Esophagus muscularis mucosa (tissue), 4 donors: Measurements from ENCODE around the gene CATSPER4. TPM values are rescaled to one million over a fixed set of nuclear protein-coding genes. Genes with fewer than 3 reads are reported as not detected.

Source experiments
- DNase-seq: peaks from one replicate; pipeline ENCODE4 v3.0.0-alpha.2; 2017; ENCODE audit errors: extremely low spot score
- H3K27ac ChIP-seq, 4 donors: fragments of 200-600 bp; sonication (generic); replicated peaks in 1 of 4; 1 replicate in 3 of 4; 2 replicates in 1 of 4; pipeline ENCODE4 v1.5.1; 2016 to 2019; ENCODE audit warnings: mild to moderate bottlenecking in 1 of 4
- H3K27me3 ChIP-seq, 4 donors: fragments of 200-600 bp; sonication (generic); one replicate each; pipeline versions ENCODE4 v1.5.1 to v1.6.0; 2016 to 2019
- H3K36me3 ChIP-seq, 4 donors: fragments of 200-600 bp; sonication (generic); one replicate each; pipeline ENCODE4 v1.5.1; 2016 to 2019
- H3K4me1 ChIP-seq, 4 donors: fragments of 200-600 bp; sonication (generic); one replicate each; pipeline ENCODE4 v1.5.1; 2016 to 2019
- H3K4me3 ChIP-seq, 4 donors: fragments of 200-600 bp; sonication (generic); 1 replicate in 2 of 4; 2 replicates in 2 of 4; pipeline ENCODE4 v1.5.1; 2016 to 2019; ENCODE audit warnings: mild to moderate bottlenecking in 4 of 4, moderate library complexity in 1 of 4
- H3K9me3 ChIP-seq, 4 donors: fragments of 200-600 bp; sonication (generic); 1 replicate in 3 of 4; 2 replicates in 1 of 4; pipeline ENCODE4 v1.5.1; 2016 to 2019
- EP300 ChIP-seq: sonication (generic); formaldehyde crosslinking; IDR thresholded peaks from one replicate; pipeline ENCODE4 v1.6.1; 2017; ENCODE audit warnings: antibody characterized with exemption
- POLR2A ChIP-seq: fragments of 450-650 bp; IDR thresholded peaks from one replicate; pipeline ENCODE4 v1.6.1; 2017; ENCODE audit warnings: antibody characterized with exemption, moderate library complexity, mild to moderate bottlenecking, low read depth
- POLR2AphosphoS5 ChIP-seq, 2 donors: sonication (generic); formaldehyde crosslinking; IDR thresholded peaks; one replicate each; pipeline ENCODE4 v1.6.1; 2017; ENCODE audit warnings: antibody characterized with exemption in 2 of 2
- WGBS: methylation state at CpG from one replicate; pipeline ENCODE4 v1.1.5; 2018; 5-methylcytosine and 5-hydroxymethylcytosine counted together
- intact Hi-C: fragments of 100-400 bp; cut with DNase I; formaldehyde crosslinking; loops from one replicate; pipeline ENCODE4 v1.15.1; 2023
- total RNA-seq, 4 donors: library from RNA; depleted of rRNA; stranded (reverse); fragments of >200 nt; gene quantifications; one replicate each; pipeline versions ENCODE4 v1.1.0 to v1.2.1, GENCODE V29; 2016
- TF ChIP-seq, protein P1 (sequence below), 3 experiments: fragments of 200-600 bp in 2 of 3; fragments of 450-650 bp in 1 of 3; sonication (generic) in 2 of 3; IDR thresholded peaks; one replicate each; pipeline ENCODE4 v1.5.1; 2017 to 2019; ENCODE audit warnings: antibody characterized with exemption in 3 of 3, mild to moderate bottlenecking in 2 of 3, moderate library complexity in 1 of 3

The CATSPER4 gene
- total RNA-seq, 4 donors from 2014 or later = not detected

GRCh38 chr1:26148887-26149286 lies 41.5 kb upstream of the CATSPER4 start:
- DNase-seq = no peak
- TF ChIP-seq, protein P1, sequence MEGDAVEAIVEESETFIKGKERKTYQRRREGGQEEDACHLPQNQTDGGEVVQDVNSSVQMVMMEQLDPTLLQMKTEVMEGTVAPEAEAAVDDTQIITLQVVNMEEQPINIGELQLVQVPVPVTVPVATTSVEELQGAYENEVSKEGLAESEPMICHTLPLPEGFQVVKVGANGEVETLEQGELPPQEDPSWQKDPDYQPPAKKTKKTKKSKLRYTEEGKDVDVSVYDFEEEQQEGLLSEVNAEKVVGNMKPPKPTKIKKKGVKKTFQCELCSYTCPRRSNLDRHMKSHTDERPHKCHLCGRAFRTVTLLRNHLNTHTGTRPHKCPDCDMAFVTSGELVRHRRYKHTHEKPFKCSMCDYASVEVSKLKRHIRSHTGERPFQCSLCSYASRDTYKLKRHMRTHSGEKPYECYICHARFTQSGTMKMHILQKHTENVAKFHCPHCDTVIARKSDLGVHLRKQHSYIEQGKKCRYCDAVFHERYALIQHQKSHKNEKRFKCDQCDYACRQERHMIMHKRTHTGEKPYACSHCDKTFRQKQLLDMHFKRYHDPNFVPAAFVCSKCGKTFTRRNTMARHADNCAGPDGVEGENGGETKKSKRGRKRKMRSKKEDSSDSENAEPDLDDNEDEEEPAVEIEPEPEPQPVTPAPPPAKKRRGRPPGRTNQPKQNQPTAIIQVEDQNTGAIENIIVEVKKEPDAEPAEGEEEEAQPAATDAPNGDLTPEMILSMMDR (IDR thresholded peaks at IDR 0.05) = no peak
- TF ChIP-seq POLR2AphosphoS5 (IDR thresholded peaks at IDR 0.05) = no peak
- TF ChIP-seq EP300 = no peak
- no peak for TF ChIP-seq POLR2A
- H3K4me3 ChIP-seq = no peak overlapping the region
- intact Hi-C loops = no loop called here
- H3K4me1 ChIP-seq = peaks cover 2 to 10% (median 6%) of the 10 kb centered on the region in 4 donors
- no peaks in the 10 kb centered on the region for H3K9me3 ChIP-seq
- no peaks in the 10 kb centered on the region for H3K36me3 ChIP-seq
- H3K27ac ChIP-seq = no peak overlapping the region
- H3K27me3 ChIP-seq = peaks cover 0 to 26% (median 0%) of the 10 kb centered on the region in 4 donors

DNA sequence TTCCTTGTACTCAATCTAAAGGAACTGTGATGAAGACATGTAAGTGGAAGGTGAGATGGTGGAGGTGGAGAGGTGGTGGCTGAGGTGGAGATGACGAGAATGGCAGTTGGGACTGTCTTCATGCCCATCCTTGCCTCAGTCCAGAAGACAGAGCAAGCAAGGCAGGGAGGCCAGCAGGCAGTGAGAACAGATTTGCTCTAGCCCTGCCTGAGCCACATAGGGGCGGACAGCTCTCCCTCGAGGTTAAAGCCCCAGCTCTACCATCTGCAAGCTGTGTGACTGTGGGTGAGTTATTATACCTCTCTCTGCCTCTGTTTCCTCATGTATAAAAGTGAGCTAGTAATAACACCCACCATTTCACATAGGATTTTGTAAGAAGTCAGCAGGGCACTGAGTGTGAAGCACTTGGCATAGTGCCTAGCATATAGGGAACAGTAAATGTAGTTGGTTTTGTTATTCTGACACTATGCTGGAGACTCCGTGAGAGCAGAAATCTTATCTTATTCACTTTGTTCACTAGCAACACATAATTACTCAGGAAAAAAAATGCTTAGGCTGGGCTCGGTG lies 36.4 kb upstream of the CATSPER4 start:
- no peaks in the 10 kb centered on the region for H3K9me3 ChIP-seq
- H3K4me3 ChIP-seq = no peak overlapping the region
- TF ChIP-seq POLR2AphosphoS5 (IDR thresholded peaks at IDR 0.05) (no peak), POLR2A (no peak), EP300 (no peak)
- TF ChIP-seq, protein P1 (IDR thresholded peaks at IDR 0.05) = no peak
- peaks cover 0 to 49% (median 2%) of the 10 kb centered on the region in 4 donors for H3K27me3 ChIP-seq
- peaks cover 0 to 24% (median 0%) of the 10 kb centered on the region in 4 donors for H3K4me1 ChIP-seq
- WGBS = 50% methylated on average over 5 of the region's 5 CpGs
- no peak overlapping the region for H3K27ac ChIP-seq
- no peak for DNase-seq
- no peaks in the 10 kb centered on the region for H3K36me3 ChIP-seq
- intact Hi-C loops = no loop called here

DNA sequence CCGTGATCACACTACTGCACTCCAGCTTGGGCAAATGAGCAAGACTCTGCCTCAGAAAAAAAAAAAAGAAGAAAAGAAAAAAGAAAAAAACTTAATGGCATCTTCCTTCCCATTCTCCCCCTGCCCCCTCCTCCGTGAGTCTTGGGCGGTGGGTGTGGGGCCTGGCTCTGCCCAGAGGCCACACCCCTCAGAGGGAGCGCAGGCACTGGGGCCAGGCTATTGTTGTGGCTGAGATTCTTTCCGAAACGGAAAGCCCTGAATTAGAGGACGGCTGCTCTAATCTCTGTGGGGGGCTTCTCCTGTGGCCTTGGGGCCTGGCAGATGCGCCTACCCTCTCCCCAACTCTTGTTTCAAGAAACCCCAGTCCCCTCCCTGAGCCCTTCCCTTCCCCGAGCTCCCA lies 35.7 kb upstream of the CATSPER4 start:
- WGBS = 56% methylated on average over 9 of the region's 9 CpGs
- Histone ChIP-seq H3K27me3 (peaks cover 0 to 49% (median 2%) of the 10 kb centered on the region in 4 donors), H3K9me3 (no peaks in the 10 kb centered on the region), H3K27ac (peak overlapping the region in 3 of 4 donors; percentile 51 to 76 (median 62)), H3K4me1 (peaks cover 0 to 30% (median 0%) of the 10 kb centered on the region in 4 donors), H3K4me3 (no peak overlapping the region), H3K36me3 (no peaks in the 10 kb centered on the region)
- intact Hi-C loops = no loop called here
- DNase-seq = no peak
- TF ChIP-seq POLR2AphosphoS5 (IDR thresholded peaks at IDR 0.05) = peak in 1 of 2 donors; percentile 42
- TF ChIP-seq EP300 = no peak

- Histone ChIP-seq H3K4me3 (peak overlapping the region; percentile 29 to 47 (median 31)), H3K27me3 (peaks cover 0 to 48% (median 2%) of the 10 kb centered on the region in 4 donors)
- intact Hi-C loops = no loop called here
These were observed 34.8 kb upstream of the CATSPER4 start for GRCh38 chr1:26155370-26156284.

More at GRCh38 chr1:26155370-26156284, 34.8 kb upstream of the CATSPER4 start:
- H3K27ac ChIP-seq = peak overlapping the region; percentile 1 to 76 (median 56)
- WGBS = 69% methylated on average over 18 of the region's 21 CpGs
- H3K4me1 ChIP-seq = peaks cover under 1 to 36% (median under 1%) of the 10 kb centered on the region in 4 donors
- DNase-seq = no peak
- no peaks in the 10 kb centered on the region for H3K36me3 ChIP-seq
- H3K9me3 ChIP-seq = no peaks in the 10 kb centered on the region
- no peak for TF ChIP-seq POLR2A
- peak; percentile 62 for TF ChIP-seq EP300
- peak in 1 of 2 donors; percentile 51 for TF ChIP-seq POLR2AphosphoS5 (IDR thresholded peaks at IDR 0.05)
- TF ChIP-seq, protein P1 (IDR thresholded peaks at IDR 0.05) = no peak
